Measurements from ENCODE around the gene C1orf159. TPM values are rescaled to one million over a fixed set of nuclear protein-coding genes. Genes with fewer than 3 reads are reported as not detected.
"Not testable (repeated sequence)": the region's sequence is repeated elsewhere in the genome, so short reads cannot be mapped to it uniquely, and the experiment has no call there.

The C1orf159 gene
- total and polyA plus RNA-seq, 3 donors from 2014 or later: 40.7 to 68.3 (median 50.7) TPM

DNA sequence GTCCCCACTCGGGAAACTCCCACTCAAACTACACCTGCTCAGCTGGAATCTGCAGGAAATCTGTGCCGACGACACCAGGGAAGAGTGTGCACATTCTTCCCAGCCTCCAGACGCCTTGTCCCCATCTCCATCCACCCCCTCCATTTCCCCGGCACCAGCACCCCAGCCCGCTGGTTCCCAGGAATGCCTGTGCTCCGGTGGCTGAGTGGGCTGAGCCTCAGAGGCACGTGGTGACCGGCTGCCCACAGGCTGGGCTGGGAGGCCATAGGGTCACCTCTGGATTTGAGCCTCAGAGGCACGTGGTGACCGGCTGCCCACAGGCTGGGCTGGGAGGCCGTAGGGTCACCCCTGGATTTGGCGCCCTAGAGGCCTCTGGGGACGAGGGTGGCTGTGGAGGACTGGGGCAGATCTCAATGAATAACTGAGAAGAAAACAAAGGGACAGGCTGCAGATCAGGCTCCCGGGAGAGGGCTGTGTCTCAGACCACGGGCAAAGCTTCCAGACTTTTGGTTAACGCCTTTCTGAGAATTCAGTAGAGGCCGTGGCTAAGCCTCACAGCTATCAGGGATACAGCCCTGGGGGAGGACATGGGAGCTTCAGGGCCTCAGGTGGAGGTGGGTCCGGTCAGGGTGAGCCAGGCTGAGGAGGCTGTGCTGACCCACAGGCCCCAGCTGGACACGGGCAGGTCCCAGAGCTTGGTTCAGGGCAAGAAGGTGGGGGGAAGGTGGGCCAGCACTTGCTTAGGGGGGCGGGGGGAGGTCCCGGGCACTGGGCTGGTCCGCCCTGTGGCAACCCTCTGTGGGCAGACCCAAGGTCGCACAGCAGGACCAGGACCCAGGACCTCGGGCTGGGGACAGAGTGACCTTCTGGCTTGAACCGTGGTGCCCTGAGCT is 40.5 kb upstream of the C1orf159 start:
- Histone ChIP-seq H3K27me3 (no peaks in the 10 kb centered on the region), H3K27ac (no peak overlapping the region), H3K4me3 (no peak overlapping the region), H3K36me3 (ENCODE audit: low read depth, missing control alignments) (no peaks in the 10 kb centered on the region), H3K9me3 (no peaks in the 10 kb centered on the region), H3K4me1 (peaks cover 8% of the 10 kb centered on the region)
- intact Hi-C loops (cut with DNase I; ENCODE audit: low total_unique reads): no loop called here
- TF ChIP-seq POLR2A (IDR thresholded peaks at IDR 0.05): no peak
- TF ChIP-seq, protein P1, sequence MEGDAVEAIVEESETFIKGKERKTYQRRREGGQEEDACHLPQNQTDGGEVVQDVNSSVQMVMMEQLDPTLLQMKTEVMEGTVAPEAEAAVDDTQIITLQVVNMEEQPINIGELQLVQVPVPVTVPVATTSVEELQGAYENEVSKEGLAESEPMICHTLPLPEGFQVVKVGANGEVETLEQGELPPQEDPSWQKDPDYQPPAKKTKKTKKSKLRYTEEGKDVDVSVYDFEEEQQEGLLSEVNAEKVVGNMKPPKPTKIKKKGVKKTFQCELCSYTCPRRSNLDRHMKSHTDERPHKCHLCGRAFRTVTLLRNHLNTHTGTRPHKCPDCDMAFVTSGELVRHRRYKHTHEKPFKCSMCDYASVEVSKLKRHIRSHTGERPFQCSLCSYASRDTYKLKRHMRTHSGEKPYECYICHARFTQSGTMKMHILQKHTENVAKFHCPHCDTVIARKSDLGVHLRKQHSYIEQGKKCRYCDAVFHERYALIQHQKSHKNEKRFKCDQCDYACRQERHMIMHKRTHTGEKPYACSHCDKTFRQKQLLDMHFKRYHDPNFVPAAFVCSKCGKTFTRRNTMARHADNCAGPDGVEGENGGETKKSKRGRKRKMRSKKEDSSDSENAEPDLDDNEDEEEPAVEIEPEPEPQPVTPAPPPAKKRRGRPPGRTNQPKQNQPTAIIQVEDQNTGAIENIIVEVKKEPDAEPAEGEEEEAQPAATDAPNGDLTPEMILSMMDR (IDR thresholded peaks at IDR 0.05): no peak
- 77 to 78% methylated on average over 20 to 26 of the region's 26 CpGs for WGBS, 2 donors
- no peak for DNase-seq

DNA sequence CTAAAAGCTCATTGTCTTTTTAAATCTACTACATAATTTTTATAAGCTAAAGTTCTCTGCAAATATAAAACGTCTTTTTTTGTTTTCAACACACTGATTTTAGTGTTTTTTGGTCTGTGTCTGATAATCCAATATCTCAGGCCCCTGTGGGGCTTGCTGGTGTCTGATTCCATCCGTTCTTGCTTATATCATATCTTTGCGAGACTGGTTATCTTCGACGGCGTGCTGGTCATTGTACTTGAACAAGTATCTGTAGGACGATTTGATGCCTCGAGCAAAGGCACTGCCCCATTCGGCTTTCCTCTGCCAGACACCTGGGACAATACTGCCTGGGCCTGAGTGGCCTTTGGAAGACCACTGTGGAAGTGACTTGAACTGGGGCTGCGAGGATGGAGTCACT is 39.4 kb upstream of the C1orf159 start:
- no peak for DNase-seq
- WGBS, 2 donors: 87% methylated on average over 10 of the region's 10 CpGs
- no peaks in the 10 kb centered on the region for H3K9me3 ChIP-seq
- H3K4me1 ChIP-seq: peaks cover 8% of the 10 kb centered on the region
- H3K27me3 ChIP-seq: no peaks in the 10 kb centered on the region
- TF ChIP-seq, protein P1 (IDR thresholded peaks at IDR 0.05): no peak
- TF ChIP-seq POLR2A (IDR thresholded peaks at IDR 0.05): no peak
- no peak overlapping the region for H3K27ac ChIP-seq
- no peaks in the 10 kb centered on the region for H3K36me3 ChIP-seq (ENCODE audit: low read depth, missing control alignments)
- H3K4me3 ChIP-seq: no peak overlapping the region
- intact Hi-C loops (cut with DNase I; ENCODE audit: low total_unique reads): no loop called here

DNA sequence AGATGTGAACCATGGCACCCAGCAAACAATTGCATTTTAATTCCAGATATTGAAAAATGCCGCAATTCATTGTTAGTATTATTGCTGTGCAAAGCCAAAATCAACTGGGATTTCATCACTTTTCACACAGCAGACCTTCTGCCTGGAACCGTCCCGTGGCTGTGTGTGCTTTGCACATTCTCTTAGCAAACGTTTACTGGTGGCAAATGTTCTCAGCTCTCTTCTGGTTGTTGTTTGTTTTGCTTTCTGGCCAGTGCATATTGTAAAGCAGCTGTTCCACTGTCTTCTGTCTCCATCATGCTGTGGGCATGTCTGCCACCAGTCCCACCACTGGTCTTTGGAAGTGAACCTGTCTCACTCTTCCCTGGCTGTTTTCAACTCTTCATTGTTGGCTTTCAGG is 38.0 kb upstream of the C1orf159 start:
- Histone ChIP-seq H3K36me3 (ENCODE audit: low read depth, missing control alignments) (no peaks in the 10 kb centered on the region), H3K27me3 (no peaks in the 10 kb centered on the region), H3K4me1 (peaks cover 8% of the 10 kb centered on the region), H3K4me3 (no peak overlapping the region), H3K9me3 (no peaks in the 10 kb centered on the region), H3K27ac (no peak overlapping the region)
- WGBS, 2 donors: 53 to 64% methylated on average over 4 of the region's 4 CpGs
- intact Hi-C loops (cut with DNase I; ENCODE audit: low total_unique reads): no loop called here
- TF ChIP-seq, protein P1 (IDR thresholded peaks at IDR 0.05): no peak
- TF ChIP-seq POLR2A (IDR thresholded peaks at IDR 0.05): no peak
- no peak for DNase-seq

DNA sequence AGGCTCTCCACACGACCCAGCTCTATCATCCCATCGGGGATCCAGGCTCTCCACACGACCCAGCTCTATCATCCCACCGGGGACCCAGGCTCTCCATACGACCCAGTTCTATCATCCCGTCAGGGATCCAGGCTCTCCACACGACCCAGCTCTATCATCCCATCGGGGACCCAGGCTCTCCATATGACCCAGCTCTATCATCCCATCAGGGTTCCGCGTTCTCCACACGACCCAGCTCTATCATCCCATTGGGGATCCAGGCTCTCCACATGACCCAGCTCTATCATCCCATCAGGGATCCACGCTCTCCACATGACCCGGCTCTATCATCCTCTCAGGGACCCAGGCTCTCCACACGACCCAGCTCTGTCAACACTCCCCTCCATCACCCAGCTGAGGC is 37.3 kb upstream of the C1orf159 start:
- intact Hi-C loops (cut with DNase I; ENCODE audit: low total_unique reads); H3K9me3 ChIP-seq; H3K4me1 ChIP-seq; H3K4me3 ChIP-seq; DNase-seq; H3K36me3 ChIP-seq (ENCODE audit: low read depth, missing control alignments); H3K27me3 ChIP-seq; H3K27ac ChIP-seq: not testable (repeated sequence)
- 92 to 93% methylated on average over 14 of the region's 14 CpGs for WGBS, 2 donors

DNA sequence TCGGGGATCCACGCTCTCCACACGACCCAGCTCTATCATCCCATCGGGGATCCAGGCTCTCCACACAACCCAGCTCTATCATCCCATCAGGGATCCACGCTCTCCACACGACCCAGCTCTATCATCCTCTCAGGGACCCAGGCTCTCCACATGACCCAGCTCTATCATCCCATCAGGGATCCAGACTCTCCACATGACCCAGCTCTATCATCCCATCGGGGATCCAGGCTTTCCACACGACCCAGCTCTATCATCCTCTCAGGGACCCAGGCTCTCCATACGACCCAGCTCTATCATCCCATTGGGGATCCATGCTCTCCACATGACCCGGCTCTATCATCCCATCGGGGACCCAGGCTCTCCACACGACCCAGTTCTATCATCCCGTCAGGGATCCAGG is 36.5 kb upstream of the C1orf159 start:
- intact Hi-C loops (cut with DNase I; ENCODE audit: low total_unique reads); H3K9me3 ChIP-seq: not testable (repeated sequence)
- 93 to 94% methylated on average over 13 of the region's 13 CpGs for WGBS, 2 donors

DNA sequence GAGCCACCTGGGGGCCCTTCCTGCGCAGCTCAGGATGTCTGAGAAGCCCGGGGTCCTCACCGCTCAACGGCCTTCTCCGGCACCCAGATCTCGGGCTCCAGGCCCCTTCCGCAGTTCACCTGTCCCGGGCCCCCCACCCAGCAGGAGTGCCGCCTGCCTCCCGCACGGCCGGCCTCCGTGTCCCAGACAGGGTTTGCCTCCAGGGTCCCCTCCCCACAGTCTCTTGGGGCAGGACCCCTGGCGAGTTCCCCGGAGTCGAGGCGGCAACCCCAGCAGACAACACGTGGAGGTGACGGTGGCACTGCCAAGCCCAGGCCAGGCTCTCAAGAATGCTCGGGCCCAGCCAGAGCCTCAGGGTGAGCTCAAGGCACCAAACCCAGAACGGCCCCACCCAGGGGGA is 35.4 kb upstream of the C1orf159 start:
- no peak for TF ChIP-seq POLR2A (IDR thresholded peaks at IDR 0.05)
- TF ChIP-seq, protein P1 (IDR thresholded peaks at IDR 0.05): no peak
- intact Hi-C loops (cut with DNase I; ENCODE audit: low total_unique reads): no loop called here
- no peaks in the 10 kb centered on the region for H3K9me3 ChIP-seq
- H3K4me3 ChIP-seq: no peak overlapping the region
- 93 to 95% methylated on average over 8 to 21 of the region's 21 CpGs for WGBS, 2 donors
- no peak overlapping the region for H3K27ac ChIP-seq
- no peaks in the 10 kb centered on the region for H3K27me3 ChIP-seq
- no peaks in the 10 kb centered on the region for H3K4me1 ChIP-seq
- H3K36me3 ChIP-seq (ENCODE audit: low read depth, missing control alignments): no peaks in the 10 kb centered on the region
- DNase-seq: no peak

More for the DNA sequence above, 36.5 kb upstream of the C1orf159 start:
- not testable (repeated sequence) for H3K36me3 ChIP-seq (ENCODE audit: low read depth, missing control alignments); H3K27ac ChIP-seq; H3K4me3 ChIP-seq; H3K27me3 ChIP-seq; DNase-seq; H3K4me1 ChIP-seq

All from testis (tissue), 3 donors.